RCC 7860 (cell line): Measurements from ENCODE around the gene WNT11.
"Not testable (repeated sequence)": the region's sequence is repeated elsewhere in the genome, so short reads cannot be mapped to it uniquely, and the experiment has no call there.

Experiments
- DNase-seq: peaks from one replicate; pipeline ENCODE4 v3.0.0-alpha.2; 2015; ENCODE audit warnings: low spot score
- FAIRE-seq: peaks from 2 replicates; lab custom pipeline; 2012; peaks lifted over from hg19 to GRCh38; lab: Jason Lieb, UNC

The WNT11 gene

DNA sequence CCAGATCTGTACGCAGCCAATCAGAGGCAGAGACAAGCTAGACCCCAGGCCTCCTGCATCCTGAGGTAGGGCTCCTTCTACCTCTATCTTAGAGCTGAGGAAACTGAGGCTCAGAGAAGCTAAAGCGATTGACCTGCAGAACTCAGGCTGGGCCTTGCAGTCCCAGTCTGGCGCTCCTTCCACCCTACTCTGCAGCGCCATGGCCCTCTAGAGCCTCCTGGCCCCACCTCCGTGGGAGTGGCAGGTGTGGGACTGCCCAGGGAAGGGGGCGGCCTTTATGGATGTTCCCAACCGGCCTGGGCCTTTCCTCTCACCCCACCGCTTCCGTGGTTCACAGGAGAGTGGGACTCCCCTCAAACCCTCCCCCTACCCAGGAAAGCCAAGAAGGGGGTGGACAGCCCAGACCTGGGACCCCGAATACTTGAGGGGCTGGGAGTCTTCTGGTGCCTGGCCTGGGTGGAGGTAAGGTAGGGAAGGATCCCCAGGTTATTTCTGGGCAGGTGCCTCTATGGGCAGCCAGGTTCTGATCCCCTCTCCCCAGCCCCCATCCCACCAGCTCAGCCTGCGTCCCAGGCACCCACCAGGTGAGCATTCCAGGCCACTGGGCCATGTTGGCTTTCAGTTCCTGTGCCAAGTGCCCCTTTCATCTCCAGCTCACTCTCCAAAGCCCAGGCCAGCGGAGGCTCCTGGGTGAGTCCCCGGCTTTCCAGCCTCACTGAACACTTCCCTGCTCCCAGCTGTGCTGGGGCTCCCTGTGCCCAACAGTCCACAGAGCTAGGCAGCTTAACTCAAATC lies 3.0 kb downstream of the WNT11 start:
- FAIRE-seq: no peak

GRCh38 chr11:76201672-76202412 lies 4.5 kb downstream of the WNT11 start:
- DNase-seq (no peak), FAIRE-seq (no peak)

More for the DNA sequence above, 3.0 kb downstream of the WNT11 start:
- no peak for DNase-seq

DNA sequence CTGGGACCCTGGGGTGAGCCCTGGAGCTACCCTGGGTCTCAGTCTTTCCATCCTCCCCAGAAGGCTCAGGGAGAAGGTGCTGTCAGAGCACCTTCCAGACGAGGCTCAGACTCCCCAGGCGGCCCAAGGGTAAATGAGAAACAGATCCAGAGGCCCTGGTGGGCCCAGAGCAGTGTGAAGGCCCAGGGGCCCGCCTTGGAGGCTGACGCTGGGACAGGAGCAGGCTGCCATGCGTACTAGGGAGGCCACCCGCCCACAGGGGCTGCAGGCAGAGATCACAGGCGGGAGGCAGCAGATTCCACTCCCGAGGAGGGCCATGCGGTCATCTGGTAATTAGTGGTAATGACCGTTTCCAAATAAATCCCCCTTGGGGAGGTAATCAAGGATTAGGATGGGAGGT lies 5.2 kb downstream of the WNT11 start:
- DNase-seq: no peak
- no peak for FAIRE-seq

DNA sequence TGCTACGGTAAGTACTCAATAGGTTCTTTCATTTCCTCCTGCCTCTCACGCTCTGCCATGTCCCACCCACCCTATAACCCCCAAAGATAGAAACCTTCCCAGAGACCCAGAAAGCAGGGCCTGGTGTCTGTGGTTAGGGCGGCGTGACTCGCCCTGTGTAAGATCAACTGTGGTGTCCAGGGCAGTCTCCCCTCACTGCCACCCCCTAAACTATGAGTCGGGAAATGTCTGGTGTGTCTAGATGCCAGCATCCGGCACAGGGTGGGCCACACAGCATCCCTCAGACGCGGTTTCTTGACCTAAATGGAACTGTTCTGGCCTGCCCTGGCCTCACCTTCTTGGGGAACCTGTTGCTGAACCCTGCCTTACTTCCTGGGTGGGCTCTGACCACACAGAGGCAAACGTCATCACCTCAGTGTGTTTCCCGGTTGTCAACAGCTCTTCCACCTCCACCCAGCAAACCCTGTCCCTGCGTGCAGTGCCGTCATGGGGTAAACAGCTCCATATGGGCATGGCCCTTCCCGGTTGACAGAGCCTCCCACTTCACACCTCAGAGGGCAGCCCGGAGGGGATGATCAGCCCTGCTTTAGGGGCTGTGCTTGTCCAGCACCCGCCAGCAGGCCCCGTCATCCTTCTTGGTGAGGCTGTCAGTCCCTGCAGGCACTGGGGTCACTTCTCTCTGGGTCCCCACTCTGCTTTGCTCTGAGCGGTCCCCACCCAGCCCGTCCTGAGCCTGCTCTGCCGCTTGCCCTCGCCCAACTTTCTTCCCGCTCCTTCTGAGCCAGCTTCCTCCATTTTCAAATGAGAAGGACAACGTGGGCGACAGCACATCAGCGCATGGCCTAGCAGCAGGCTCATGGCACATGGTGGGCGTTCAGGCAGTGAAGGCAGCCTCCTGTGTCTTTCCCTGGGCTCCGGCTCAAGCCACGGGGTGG lies 6.0 kb downstream of the WNT11 start:
- no peak for FAIRE-seq
- DNase-seq: no peak

DNA sequence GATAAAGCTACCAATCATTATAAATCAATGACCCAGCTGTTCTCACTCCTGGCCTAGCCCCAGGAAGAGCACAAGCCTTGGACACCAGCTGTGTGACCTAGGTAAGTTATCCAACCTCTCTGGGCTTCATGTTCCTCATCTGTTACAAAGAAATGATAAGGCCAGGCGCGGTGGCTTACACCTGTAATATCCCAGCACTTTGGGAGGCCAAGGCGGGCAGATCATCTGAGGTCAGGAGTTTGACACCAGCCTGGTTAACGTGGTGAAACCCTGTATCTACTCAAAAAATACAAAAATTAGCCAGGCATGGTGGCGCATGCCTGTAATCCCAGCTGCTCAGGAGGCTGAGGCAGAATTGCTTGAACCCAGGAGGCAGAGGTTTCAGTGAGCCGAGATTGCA lies 7.6 kb downstream of the WNT11 start:
- not testable (repeated sequence) for FAIRE-seq, DNase-seq

DNA sequence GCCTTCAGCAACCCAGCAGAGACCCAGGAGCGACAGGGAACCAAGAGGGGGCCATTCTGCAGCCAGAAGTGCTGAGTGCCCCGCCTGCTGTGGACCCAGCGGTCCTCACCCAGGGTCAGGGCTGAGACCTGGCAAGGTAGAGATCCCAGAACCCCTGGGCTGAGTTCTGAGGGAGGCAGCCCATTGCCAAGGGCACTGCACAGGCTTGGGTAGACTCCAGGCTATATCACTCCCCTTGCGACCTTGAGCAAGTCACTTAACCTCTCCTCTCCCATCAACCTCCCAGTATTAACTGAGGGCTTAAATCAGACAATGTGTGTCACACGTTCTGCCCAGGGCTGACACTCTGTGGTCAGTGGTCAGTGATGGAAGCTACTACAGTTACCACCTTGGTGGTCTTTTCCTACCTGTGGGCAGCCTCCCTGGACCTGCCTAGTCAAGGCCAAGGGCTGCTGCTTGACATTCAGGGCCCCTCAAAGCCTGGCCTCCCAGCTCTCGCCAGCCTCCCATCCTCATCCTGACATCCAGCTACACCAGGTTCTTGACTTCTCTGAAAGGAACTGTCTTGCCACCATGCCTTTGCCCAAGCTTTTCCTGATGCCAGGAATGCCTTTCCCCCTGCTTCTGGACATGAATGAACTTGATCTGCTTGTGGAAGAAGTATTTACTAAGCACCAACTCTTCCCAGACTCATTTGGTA lies 8.2 kb downstream of the WNT11 start:
- no peak for FAIRE-seq
- no peak for DNase-seq

- DNase-seq: no peak
- FAIRE-seq: no peak
Measured at GRCh38 chr11:76197332-76197731, 9.0 kb downstream of the WNT11 start.

DNA sequence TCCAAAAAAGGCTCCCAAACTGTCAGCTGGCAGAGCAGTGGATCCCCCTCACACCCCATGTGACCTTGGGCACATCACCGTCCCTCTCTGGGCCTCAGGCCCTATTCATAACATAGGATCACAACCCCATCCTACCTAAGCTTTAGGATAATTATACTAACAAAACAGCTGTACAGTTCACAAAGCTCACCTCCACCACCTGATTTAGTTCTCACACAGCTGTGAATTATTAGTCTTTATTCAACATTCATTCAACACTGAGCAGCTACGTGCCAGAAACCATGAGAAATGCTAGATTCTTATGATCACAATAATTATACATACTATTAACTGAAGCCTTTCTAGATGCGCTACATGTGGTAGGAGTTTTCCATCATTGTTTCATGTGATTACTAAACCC lies 9.5 kb downstream of the WNT11 start:
- DNase-seq: no peak
- FAIRE-seq: no peak

DNA sequence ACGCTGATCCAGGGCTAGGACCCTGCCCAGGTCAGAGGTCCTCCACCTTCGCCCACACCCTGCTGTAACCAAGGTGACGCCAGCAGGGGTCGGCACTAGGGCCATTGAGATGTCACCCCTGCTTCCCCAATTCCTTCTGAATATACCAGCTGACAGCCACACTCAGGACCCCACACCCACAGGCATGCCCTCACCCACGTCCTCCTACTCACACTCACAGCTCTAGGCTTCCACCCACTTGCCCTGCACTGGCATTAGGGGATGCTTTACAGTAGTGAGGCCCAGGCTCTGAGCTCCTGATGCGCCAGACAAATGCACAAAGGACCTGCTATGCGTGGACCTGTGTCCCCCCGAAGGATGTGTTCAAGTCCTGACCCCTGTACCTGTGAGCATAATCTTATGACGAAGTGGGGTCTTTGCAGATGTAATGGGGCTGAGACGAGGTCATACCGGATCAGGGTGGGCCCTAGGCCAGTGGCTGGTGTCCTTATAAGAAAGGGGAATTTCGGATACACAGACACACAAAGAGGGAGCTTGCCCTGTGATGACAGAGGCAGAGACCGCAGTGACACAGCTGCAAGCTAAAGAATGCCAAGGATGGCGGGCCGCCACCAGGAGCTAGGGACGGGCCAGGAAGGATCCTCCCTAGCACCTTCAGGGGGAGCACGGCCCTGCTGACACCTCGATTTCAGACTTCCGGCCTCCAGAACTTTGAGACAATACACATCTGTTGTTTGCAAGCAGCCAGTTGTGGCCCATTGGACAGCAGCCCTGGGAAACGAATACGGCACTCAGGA lies 11.2 kb downstream of the WNT11 start:
- no peak for FAIRE-seq
- DNase-seq: no peak

DNA sequence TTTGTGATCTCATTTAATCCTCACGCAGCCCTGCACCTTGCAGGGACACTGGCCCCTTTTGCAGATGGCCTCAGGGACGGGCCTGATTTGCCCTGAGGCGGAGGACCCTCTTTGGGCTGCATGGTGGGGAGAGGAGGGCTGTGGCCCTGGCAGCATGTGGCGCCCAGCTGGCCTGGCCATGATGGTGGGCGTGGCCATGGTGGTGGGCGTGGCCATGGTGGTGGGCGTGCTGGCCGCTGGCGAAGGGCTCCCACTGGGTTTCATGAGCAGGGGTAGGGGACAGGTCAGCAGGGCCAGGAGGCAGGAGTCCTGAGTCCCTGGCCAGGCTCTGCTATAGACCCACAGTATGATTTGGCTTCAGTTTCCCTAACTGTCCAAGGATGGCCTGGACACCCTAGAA lies 13.1 kb downstream of the WNT11 start:
- FAIRE-seq (no peak), DNase-seq (no peak)

DNA sequence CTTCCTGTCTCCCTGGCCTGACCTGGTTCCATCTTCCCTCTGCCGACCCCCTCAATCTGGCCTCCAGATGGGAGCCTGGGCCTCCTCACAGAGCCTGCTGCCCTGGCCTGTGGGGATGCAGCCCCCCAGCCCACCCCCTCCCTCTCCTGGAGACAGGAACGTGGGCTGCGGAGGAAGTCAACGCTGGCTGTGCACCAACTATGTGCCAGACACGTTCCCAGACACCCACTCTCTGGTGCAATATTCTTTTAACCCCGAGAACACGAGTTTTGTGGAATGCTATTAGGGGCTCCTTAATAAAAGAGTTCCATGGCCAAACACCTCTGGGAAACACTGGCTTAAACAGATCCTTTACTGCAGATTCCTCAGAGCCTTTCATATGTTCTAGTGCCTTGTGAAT lies 15.9 kb downstream of the WNT11 start:
- DNase-seq (no peak), FAIRE-seq (no peak)

DNA sequence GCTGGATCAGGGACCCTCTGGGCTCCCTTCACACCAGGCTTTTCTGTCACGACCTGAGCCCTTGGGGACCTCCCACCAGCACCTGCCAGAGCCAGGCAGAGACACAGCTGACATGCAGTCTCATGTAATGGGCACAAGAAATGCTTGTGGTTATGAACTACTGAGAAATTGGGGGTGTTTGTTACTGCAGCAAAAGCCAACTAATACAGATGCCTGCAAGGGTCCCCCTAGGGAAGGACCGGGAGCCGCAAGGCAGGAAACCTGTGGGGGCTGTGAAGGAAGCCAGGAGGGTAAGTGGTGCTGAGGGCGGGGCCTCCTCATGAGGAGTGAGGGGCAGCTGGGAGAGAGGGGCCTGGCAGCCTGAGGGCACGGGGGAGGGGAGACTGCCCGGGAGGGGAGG lies 16.6 kb downstream of the WNT11 start:
- no peak for FAIRE-seq

GRCh38 chr11:76188873-76189272 lies 17.4 kb downstream of the WNT11 start:
- FAIRE-seq (no peak), DNase-seq (no peak)

More for the DNA sequence above, 16.6 kb downstream of the WNT11 start:
- DNase-seq: no peak

DNA sequence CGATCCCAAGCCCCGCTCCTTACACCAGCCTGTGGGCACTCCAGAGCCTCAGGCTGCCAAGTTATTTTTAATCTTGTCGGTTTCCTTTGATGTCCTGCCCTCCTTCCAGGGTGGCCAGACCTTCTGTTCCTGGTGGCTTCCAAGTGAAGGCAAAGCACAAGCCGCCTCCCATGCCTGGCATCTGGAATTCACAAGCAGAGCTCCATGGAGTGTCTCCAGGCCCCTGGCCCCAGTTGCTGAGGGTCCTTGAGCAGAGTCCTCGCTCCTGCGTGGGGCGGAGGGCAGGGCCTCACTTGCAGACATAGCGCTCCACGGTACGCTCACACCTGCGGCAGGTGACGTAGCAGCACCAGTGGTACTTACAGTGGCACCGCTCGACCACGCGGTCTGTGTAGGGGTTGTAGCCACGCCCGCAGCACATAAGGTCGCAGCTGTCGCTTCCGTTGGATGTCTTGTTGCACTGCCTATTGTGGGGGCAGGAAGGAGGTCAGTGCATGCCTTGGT lies 19.5 kb downstream of the WNT11 start:
- DNase-seq (no peak), FAIRE-seq (no peak)

GRCh38 chr11:76185931-76186401 lies 20.3 kb downstream of the WNT11 start:
- DNase-seq: no peak

DNA sequence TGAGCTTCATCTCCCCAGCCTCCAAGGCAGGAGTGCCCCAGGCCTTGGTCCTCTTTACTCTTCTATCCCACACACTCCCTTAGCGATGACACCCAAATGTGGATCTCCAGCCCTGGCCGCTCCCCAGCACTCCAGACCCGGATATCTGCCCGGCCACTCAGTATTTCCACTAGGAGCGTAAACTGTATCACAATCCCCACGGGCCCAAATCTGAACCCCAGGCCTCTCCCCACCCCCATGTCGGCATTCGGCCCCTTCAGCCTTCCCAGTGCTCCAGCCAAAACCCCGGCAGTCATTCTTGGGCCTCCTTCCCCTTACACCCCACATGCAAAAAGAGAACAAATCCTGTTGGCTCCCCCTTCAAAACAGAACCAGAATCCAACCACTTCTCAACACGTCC lies 20.8 kb downstream of the WNT11 start:
- DNase-seq (no peak), FAIRE-seq (no peak)

More at GRCh38 chr11:76185931-76186401, 20.3 kb downstream of the WNT11 start:
- no peak for FAIRE-seq

DNA sequence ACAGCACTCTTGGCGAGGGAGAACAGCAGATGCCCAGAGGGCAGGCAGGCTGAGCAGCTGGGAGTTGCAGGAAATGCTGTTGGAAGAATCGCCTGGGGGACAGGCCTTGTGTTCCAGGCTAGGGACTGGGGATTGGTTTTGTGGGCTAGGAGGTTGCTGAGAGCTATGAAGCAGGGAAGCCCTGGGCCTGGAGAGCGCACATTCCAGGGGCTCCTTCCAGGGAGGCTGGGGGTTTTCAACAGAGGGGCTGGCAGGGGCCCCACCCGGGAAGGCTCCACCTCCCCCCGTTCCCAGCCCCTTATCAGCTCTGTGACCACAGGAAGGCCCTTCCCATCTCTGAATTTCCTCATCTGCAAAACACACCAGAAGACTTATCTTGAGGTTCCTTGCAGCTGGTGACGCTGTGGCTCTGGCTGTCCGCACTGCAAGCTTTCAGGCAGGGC lies 21.7 kb downstream of the WNT11 start:
- DNase-seq (no peak), FAIRE-seq (no peak)

GRCh38 chr11:76181371-76181770 lies 24.9 kb downstream of the WNT11 start:
- DNase-seq (no peak), FAIRE-seq (no peak)

- DNase-seq: no peak
- no peak for FAIRE-seq
Measured at GRCh38 chr11:76179147-76179546, 27.2 kb downstream of the WNT11 start.
